GM21786 (cell line): ENCODE results near the gene CDC14B.

ENCODE experiments used
- ATAC-seq: cut with Tn5 transposase; IDR thresholded peaks from one replicate; pipeline ENCODE4 v1.9.1; 2021; ENCODE audit not compliant: unreplicated experiment

CDC14B gene

GRCh38 chr9:96487029-96487396 lies 132.6 kb downstream of the CDC14B start:
- no peak for ATAC-seq

- no peak for ATAC-seq
Measured at GRCh38 chr9:96486386-96487028, 133.1 kb downstream of the CDC14B start.

GRCh38 chr9:96485280-96485679 lies 134.4 kb downstream of the CDC14B start:
- no peak for ATAC-seq

GRCh38 chr9:96484521-96484931 lies 135.1 kb downstream of the CDC14B start:
- peak; percentile 95 for ATAC-seq

- ATAC-seq, result no peak
Measured at GRCh38 chr9:96483733-96484390, 135.8 kb downstream of the CDC14B start.

- no peak for ATAC-seq
Measured at GRCh38 chr9:96483197-96483596, 136.4 kb downstream of the CDC14B start.

- ATAC-seq, result no peak
Measured at GRCh38 chr9:96482476-96482875, 137.2 kb downstream of the CDC14B start.

- ATAC-seq, result no peak
Measured at GRCh38 chr9:96480736-96481135, 138.9 kb downstream of the CDC14B start.

- peak; percentile 81 for ATAC-seq
Measured at GRCh38 chr9:96478829-96479371, 140.7 kb downstream of the CDC14B start.

GRCh38 chr9:96476591-96476990 lies 143.1 kb downstream of the CDC14B start:
- ATAC-seq, result no peak

- ATAC-seq, result no peak
Measured at GRCh38 chr9:96476013-96476412, 143.6 kb downstream of the CDC14B start.

GRCh38 chr9:96467784-96468183 lies 151.9 kb downstream of the CDC14B start:
- no peak for ATAC-seq

- ATAC-seq, result no peak
Measured at GRCh38 chr9:96464426-96464825, 155.2 kb downstream of the CDC14B start.

GRCh38 chr9:96462541-96462940 lies 157.1 kb downstream of the CDC14B start:
- ATAC-seq, result no peak

GRCh38 chr9:96461336-96461735 lies 158.3 kb downstream of the CDC14B start:
- no peak for ATAC-seq

- no peak for ATAC-seq
Measured at GRCh38 chr9:96460882-96461281, 158.8 kb downstream of the CDC14B start.

GRCh38 chr9:96460470-96460869 lies 159.2 kb downstream of the CDC14B start:
- no peak for ATAC-seq

- ATAC-seq, result no peak
Measured at GRCh38 chr9:96459268-96460007, 160.2 kb downstream of the CDC14B start.

- ATAC-seq, result no peak
Measured at GRCh38 chr9:96458226-96458625, 161.4 kb downstream of the CDC14B start.

- ATAC-seq, result no peak
Measured at GRCh38 chr9:96457266-96457665, 162.4 kb downstream of the CDC14B start.

- ATAC-seq, result no peak
Measured at GRCh38 chr9:96453625-96454024, 166.0 kb downstream of the CDC14B start.
